GM06990 (cell line): ENCODE measurements around the gene ADPGK.
A peak's percentile ranks its signal among the peaks of the same experiment; 100 is the strongest.

Experiments
- DNase-seq: peaks from one replicate; pipeline ENCODE4 v3.0.0-alpha.2; 2011; ENCODE audit not compliant: insufficient read length; ENCODE audit errors: extremely low read depth
- H3K27me3 ChIP-seq: replicated peaks from 2 replicates; pipeline ENCODE4 v1.6.0; 2011; ENCODE audit warnings: low read length; ENCODE audit not compliant: control insufficient read depth, insufficient read depth
- H3K36me3 ChIP-seq: 2 replicates; pipeline ENCODE4 v1.5.1; 2011; ENCODE audit warnings: low read length; ENCODE audit not compliant: control insufficient read depth, insufficient read depth
- H3K4me3 ChIP-seq: replicated peaks from 2 replicates; pipeline ENCODE4 v1.5.1; 2011; ENCODE audit warnings: low read depth, mild to moderate bottlenecking, control low read depth, low read length
- CTCF ChIP-seq: IDR thresholded peaks from 2 replicates; pipeline ENCODE4 v1.5.1; 2011; ENCODE audit warnings: low read length, control low read depth, mild to moderate bottlenecking, inconsistent platforms; ENCODE audit not compliant: insufficient read depth, poor library complexity, severe bottlenecking

Gene ADPGK

DNA sequence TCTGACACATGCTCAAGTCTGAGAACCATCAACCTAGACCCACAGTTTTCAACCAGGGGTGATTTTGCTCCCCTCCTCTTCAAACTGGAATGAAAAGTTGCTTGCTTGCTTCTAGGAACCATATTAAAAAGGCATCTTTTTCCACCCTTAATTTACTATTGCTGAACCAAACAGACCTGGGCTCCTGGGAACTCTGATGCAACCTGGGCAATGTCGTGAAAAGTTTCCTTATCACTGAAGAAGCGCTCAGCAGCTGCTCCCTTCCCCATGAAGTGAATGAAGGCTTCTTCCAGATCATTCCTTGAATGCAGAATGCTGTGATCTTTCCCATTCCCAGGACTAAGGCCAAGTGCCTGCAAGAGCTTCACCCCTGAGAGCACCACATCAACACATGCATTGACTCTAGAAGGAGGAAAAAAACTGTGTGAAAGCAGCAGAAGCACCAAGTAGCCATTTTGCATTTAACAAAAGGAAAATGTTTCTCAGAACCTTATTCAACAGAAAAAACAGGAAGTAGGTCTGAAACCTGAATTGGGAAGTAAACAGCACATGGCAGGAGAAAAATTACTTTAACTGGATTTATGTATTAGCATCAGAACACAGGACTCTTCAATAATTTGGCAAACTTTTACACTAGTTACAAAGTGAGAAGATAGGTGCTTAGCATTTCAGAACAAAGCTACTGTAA, 8.7 kb downstream of the ADPGK start:
- no peak for TF ChIP-seq CTCF
- H3K4me3 ChIP-seq, result no peak overlapping the region
- H3K27me3 ChIP-seq, result no peaks in the 10 kb centered on the region
- peaks cover 17% of the 10 kb centered on the region for H3K36me3 ChIP-seq
- DNase-seq, result no peak

DNA sequence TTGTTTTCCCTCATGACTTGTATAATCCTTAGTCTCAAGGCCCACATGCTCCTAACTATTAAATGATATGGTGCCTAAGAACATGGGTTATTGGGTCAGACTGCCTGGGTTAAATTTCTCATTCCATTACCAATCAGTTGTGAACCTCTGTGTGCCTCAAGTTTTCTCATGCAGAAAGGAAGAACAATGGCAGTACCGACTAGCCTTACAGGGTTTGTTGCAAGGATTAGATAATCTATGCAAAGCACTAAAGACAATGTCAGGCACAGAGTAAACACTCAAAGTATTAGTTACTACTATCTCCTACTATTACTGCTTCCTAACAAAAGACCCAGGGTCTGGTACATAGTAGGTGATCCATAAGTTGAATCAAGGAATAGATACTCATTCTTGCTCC, 12.2 kb downstream of the ADPGK start:
- no peak for DNase-seq
- H3K4me3 ChIP-seq, result no peak overlapping the region
- no peaks in the 10 kb centered on the region for H3K27me3 ChIP-seq
- no peak for TF ChIP-seq CTCF
- peaks cover 21% of the 10 kb centered on the region for H3K36me3 ChIP-seq

GRCh38 chr15:72770673-72771328, 12.8 kb downstream of the ADPGK start:
- peak; percentile 44 for TF ChIP-seq CTCF
- H3K36me3 ChIP-seq, result peaks cover 26% of the 10 kb centered on the region
- no peak overlapping the region for H3K4me3 ChIP-seq
- DNase-seq, result no peak
- H3K27me3 ChIP-seq, result no peaks in the 10 kb centered on the region

GRCh38 chr15:72766780-72767179, 16.8 kb downstream of the ADPGK start:
- Histone ChIP-seq H3K36me3 (peaks cover 18% of the 10 kb centered on the region), H3K4me3 (no peak overlapping the region), H3K27me3 (no peaks in the 10 kb centered on the region)
- no peak for TF ChIP-seq CTCF
- DNase-seq, result no peak

DNA sequence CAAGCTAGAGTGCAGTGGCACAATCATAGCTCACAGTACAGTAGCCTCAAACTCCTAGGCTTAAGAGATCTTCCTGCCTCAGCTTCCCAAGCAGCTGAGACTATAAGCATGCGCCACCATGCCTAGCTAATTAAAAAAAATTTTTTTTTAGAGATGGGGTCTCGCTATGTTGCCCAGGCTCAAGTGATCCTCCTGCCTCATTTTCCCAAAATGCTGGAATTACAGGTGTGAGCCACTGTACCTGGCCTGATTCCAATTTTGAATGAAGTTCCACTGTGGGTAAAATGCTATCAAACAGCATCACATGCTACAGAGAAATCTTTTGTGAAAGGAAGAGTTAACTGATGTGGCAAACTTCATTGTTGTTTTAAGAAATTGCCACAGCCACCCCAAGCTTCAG, 17.5 kb downstream of the ADPGK start:
- no peak for DNase-seq
- TF ChIP-seq CTCF, result no peak
- Histone ChIP-seq H3K27me3 (no peaks in the 10 kb centered on the region), H3K36me3 (peaks cover 19% of the 10 kb centered on the region), H3K4me3 (no peak overlapping the region)

DNA sequence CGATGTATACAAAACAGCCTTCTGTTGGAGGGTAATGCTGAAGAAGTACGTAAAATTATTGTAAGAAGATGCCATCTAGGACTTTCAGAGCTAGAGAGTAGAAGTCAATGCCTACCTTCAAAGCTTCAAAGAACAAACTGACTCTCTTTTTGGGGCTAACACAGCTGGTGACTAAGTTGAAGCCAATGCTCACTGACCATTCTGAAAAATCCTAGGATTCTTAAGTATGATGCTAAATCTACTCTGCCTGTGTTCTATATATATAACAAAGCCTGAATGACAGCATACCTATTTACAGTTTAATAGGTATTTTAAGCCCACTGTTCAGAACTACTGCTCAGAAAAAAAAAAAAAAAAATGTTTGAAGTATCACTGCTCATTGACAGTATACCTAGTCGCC, 18.9 kb downstream of the ADPGK start:
- DNase-seq, result no peak
- no peak for TF ChIP-seq CTCF
- Histone ChIP-seq H3K36me3 (peaks cover 16% of the 10 kb centered on the region), H3K4me3 (no peak overlapping the region), H3K27me3 (no peaks in the 10 kb centered on the region)
